ENCODE measurements around the gene USP16. TPM values are rescaled to one million over a fixed set of nuclear protein-coding genes. Genes with fewer than 3 reads are reported as not detected.
"Not testable (repeated sequence)": the region's sequence is repeated elsewhere in the genome, so short reads cannot be mapped to it uniquely, and the experiment has no call there.

USP16 gene
- total and polyA plus RNA-seq, 2 experiments from 2014 or later: 25.9 to 35.8 TPM

DNA sequence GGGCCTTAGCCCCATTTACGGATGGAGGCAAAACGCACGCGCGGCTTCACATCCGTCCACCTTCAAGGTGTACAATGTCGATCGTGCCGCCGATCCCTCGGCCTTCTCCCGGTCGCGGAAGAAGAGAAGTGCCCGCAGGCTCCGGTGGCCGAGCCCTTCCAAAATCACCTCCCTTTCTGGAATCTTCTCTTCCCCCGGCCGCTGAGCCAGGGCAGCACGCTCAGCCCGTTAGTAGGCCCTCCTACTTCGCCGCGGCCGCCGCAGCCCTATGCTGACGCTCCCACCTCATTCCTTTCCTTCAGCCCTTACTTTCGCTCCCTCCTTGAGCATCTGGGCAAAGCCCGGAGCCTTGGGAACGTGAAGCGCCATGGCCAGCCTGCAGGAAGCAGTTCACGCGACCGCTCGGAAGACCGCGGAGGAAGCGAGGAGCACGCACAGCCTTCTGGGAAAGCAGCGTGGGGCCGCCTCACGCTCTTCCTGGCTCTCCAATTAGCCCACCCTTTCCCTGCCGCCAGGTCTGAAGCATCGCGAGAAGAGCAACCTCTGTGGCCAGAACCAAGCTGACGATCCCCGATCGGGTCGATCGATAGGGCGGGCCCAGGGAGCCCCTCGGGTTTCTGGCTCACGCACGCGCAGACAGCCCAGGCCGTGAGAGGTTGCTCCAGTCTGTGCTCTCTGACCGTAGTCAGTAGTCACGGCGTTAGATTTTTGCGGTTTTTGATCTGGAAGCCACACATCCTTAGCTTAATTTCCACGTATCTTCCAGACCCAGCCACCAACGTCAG, 48.9 kb downstream of the USP16 start, which contains the start of gene CCT8:
CCT8 (minus strand) TSS at position 427 of the 785 bp plus-strand sequence; CDS start at position 369, 58 bp downstream.
- Histone ChIP-seq H3K4me1 (ENCODE audit: insufficient read depth) (peaks cover 6% of the 10 kb centered on the region), H3K27ac (peak within 1 kb of the TSS; percentile 88), H4K20me1 (ENCODE audit: insufficient read depth, poor library complexity, severe bottlenecking) (peaks cover 25% of the 10 kb centered on the region), H3K9me3 (ENCODE audit: low read depth) (no peaks in the 10 kb centered on the region), H3K9me2 (replicated peaks; ENCODE audit: insufficient read depth) (no peaks in the 10 kb centered on the region), H3K79me2 (peaks cover 49% of the 10 kb centered on the region), H3K36me3 (replicated peaks; ENCODE audit: insufficient read depth, low read depth) (no peaks in the 10 kb centered on the region), H2AFZ (peak within 1 kb of the TSS; percentile 64), H3K27me3 (no peaks in the 10 kb centered on the region), H3K4me2 (peak within 1 kb of the TSS; percentile 83), H3K4me3 (peak within 1 kb of the TSS; percentile 53)
- TF ChIP-seq, protein P1, sequence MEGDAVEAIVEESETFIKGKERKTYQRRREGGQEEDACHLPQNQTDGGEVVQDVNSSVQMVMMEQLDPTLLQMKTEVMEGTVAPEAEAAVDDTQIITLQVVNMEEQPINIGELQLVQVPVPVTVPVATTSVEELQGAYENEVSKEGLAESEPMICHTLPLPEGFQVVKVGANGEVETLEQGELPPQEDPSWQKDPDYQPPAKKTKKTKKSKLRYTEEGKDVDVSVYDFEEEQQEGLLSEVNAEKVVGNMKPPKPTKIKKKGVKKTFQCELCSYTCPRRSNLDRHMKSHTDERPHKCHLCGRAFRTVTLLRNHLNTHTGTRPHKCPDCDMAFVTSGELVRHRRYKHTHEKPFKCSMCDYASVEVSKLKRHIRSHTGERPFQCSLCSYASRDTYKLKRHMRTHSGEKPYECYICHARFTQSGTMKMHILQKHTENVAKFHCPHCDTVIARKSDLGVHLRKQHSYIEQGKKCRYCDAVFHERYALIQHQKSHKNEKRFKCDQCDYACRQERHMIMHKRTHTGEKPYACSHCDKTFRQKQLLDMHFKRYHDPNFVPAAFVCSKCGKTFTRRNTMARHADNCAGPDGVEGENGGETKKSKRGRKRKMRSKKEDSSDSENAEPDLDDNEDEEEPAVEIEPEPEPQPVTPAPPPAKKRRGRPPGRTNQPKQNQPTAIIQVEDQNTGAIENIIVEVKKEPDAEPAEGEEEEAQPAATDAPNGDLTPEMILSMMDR (IDR thresholded peaks at IDR 0.05; ENCODE audit: poor library complexity): no peak
- TF ChIP-seq EZH2 (IDR thresholded peaks at IDR 0.05; ENCODE audit: borderline replicate concordance) (no peak), EZH2phosphoT487 (IDR thresholded peaks at IDR 0.05; ENCODE audit: low read depth, severe bottlenecking, unreplicated experiment) (no peak)
- WGBS (ENCODE audit: low lambda C conversion rate, missing lambda C conversion rate): under 1% methylated on average over 56 of the region's 62 CpGs
- peak; percentile 99 for DNase-seq (ENCODE audit: low spot score)

GRCh38 chr21:29074007-29074376, 49.5 kb downstream of the USP16 start:
- peak overlapping the region; percentile 64 for H2AFZ ChIP-seq
- H3K79me2 ChIP-seq: peaks cover 43% of the 10 kb centered on the region
- no peaks in the 10 kb centered on the region for H3K36me3 ChIP-seq (replicated peaks; ENCODE audit: insufficient read depth, low read depth)
- H4K20me1 ChIP-seq (ENCODE audit: insufficient read depth, poor library complexity, severe bottlenecking): peaks cover 25% of the 10 kb centered on the region
- H3K9me3 ChIP-seq (ENCODE audit: low read depth): no peaks in the 10 kb centered on the region
- peak overlapping the region; percentile 27 for H3K4me3 ChIP-seq
- no peak for DNase-seq (ENCODE audit: low spot score)
- H3K27ac ChIP-seq: peak overlapping the region; percentile 72
- H3K27me3 ChIP-seq: no peaks in the 10 kb centered on the region
- no peaks in the 10 kb centered on the region for H3K9me2 ChIP-seq (replicated peaks; ENCODE audit: insufficient read depth)
- TF ChIP-seq EZH2 (IDR thresholded peaks at IDR 0.05; ENCODE audit: borderline replicate concordance): no peak
- WGBS (ENCODE audit: low lambda C conversion rate, missing lambda C conversion rate): 16% methylated on average over 9 of the region's 9 CpGs
- peak overlapping the region; percentile 70 for H3K4me2 ChIP-seq
- H3K4me1 ChIP-seq (ENCODE audit: insufficient read depth): peaks cover 6% of the 10 kb centered on the region

GRCh38 chr21:29074783-29075182, 50.3 kb downstream of the USP16 start:
- H3K79me2 ChIP-seq: peaks cover 35% of the 10 kb centered on the region
- no peak overlapping the region for H3K27ac ChIP-seq
- H3K4me2 ChIP-seq: no peak overlapping the region
- peaks cover 6% of the 10 kb centered on the region for H3K4me1 ChIP-seq (ENCODE audit: insufficient read depth)
- no peak for DNase-seq (ENCODE audit: low spot score)
- H3K4me3 ChIP-seq: no peak overlapping the region
- H3K27me3 ChIP-seq: no peaks in the 10 kb centered on the region
- no peak overlapping the region for H2AFZ ChIP-seq
- no peaks in the 10 kb centered on the region for H3K9me2 ChIP-seq (replicated peaks; ENCODE audit: insufficient read depth)
- H4K20me1 ChIP-seq (ENCODE audit: insufficient read depth, poor library complexity, severe bottlenecking): peaks cover 25% of the 10 kb centered on the region
- H3K36me3 ChIP-seq (replicated peaks; ENCODE audit: insufficient read depth, low read depth): no peaks in the 10 kb centered on the region
- H3K9me3 ChIP-seq (ENCODE audit: low read depth): no peaks in the 10 kb centered on the region
- TF ChIP-seq, protein P1 (IDR thresholded peaks at IDR 0.05; ENCODE audit: poor library complexity): no peak
- no peak for TF ChIP-seq EZH2phosphoT487 (IDR thresholded peaks at IDR 0.05; ENCODE audit: low read depth, severe bottlenecking, unreplicated experiment)
- no peak for TF ChIP-seq EZH2 (IDR thresholded peaks at IDR 0.05; ENCODE audit: borderline replicate concordance)
- 100% methylated on average over 4 of the region's 4 CpGs for WGBS (ENCODE audit: low lambda C conversion rate, missing lambda C conversion rate)

GRCh38 chr21:29075706-29076466, 51.4 kb downstream of the USP16 start:
- no peaks in the 10 kb centered on the region for H3K9me2 ChIP-seq (replicated peaks; ENCODE audit: insufficient read depth)
- no peak overlapping the region for H3K27ac ChIP-seq
- peaks cover 18% of the 10 kb centered on the region for H4K20me1 ChIP-seq (ENCODE audit: insufficient read depth, poor library complexity, severe bottlenecking)
- no peaks in the 10 kb centered on the region for H3K9me3 ChIP-seq (ENCODE audit: low read depth)
- no peaks in the 10 kb centered on the region for H3K36me3 ChIP-seq (replicated peaks; ENCODE audit: insufficient read depth, low read depth)
- H3K79me2 ChIP-seq: peaks cover 24% of the 10 kb centered on the region
- no peaks in the 10 kb centered on the region for H3K27me3 ChIP-seq
- H3K4me2 ChIP-seq: no peak overlapping the region
- H3K4me1 ChIP-seq (ENCODE audit: insufficient read depth): peaks cover 6% of the 10 kb centered on the region
- no peak for DNase-seq (ENCODE audit: low spot score)
- H3K4me3 ChIP-seq: no peak overlapping the region
- TF ChIP-seq, protein P1 (IDR thresholded peaks at IDR 0.05; ENCODE audit: poor library complexity): no peak
- no peak for TF ChIP-seq EZH2 (IDR thresholded peaks at IDR 0.05; ENCODE audit: borderline replicate concordance)
- no peak for TF ChIP-seq EZH2phosphoT487 (IDR thresholded peaks at IDR 0.05; ENCODE audit: low read depth, severe bottlenecking, unreplicated experiment)
- 94% methylated on average over 9 of the region's 9 CpGs for WGBS (ENCODE audit: low lambda C conversion rate, missing lambda C conversion rate)
- no peak overlapping the region for H2AFZ ChIP-seq

DNA sequence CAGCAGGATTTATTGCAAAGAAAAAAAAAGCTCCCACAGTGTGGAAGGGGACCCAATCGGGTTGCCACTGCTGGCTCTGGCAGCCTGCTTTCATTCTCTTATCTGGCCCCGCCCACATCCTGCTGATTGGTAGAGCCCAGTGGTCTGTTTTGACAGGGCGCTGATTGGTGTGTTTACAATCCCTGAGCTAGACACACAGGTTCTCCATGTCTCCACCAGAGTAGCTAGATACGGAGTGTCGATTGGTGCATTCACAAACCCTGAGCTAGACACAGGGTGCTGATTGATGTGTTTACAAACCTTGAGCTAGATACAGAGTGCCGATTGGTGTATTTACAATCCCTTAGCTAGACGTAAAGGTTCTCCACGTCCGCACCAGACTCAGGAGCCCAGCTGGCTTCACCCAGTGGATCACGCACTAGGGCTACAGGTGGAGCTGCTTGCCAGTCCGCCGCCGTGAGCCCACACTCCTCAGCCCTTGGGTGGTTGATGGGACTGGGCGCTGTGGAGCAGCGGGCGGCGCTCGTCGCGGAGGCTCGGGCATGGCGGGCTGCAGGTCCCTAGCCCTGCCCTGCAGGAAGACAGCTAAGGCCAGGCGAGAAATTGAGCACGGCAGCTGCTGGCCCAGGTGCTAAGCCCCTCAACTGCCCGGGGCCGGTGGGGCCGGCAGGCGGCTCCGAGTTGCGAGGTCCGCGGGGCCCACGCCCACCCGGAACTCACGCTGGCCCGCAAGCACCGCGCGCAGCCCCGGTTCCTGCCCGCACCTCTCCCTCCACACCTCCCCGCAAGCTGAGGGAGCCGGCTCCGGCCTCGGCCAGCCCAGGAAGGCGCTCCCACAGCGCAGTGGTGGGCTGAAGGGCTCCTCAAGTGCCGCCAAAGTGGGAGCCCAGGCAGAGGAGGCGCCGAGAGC, 52.5 kb downstream of the USP16 start:
- H3K9me2 ChIP-seq (replicated peaks; ENCODE audit: insufficient read depth); H3K36me3 ChIP-seq (replicated peaks; ENCODE audit: insufficient read depth, low read depth); H3K9me3 ChIP-seq (ENCODE audit: low read depth); H3K27me3 ChIP-seq; H3K4me1 ChIP-seq (ENCODE audit: insufficient read depth); DNase-seq (ENCODE audit: low spot score); H3K27ac ChIP-seq; H3K4me3 ChIP-seq; H3K4me2 ChIP-seq; H4K20me1 ChIP-seq (ENCODE audit: insufficient read depth, poor library complexity, severe bottlenecking); H2AFZ ChIP-seq: not testable (repeated sequence)
- WGBS (ENCODE audit: low lambda C conversion rate, missing lambda C conversion rate): 95% methylated on average over 40 of the region's 50 CpGs
- H3K79me2 ChIP-seq: peaks cover 13% of the 10 kb centered on the region

All from hepatocyte (in vitro differentiated cells).